ENCODE data around the gene HTR3B. TPM values are rescaled to one million over a fixed set of nuclear protein-coding genes. Genes with fewer than 3 reads are reported as not detected.

HTR3B gene
- total and polyA plus RNA-seq, 4 donors, result 0.13 to 0.86 (median 0.79) TPM; not detected in 1

DNA sequence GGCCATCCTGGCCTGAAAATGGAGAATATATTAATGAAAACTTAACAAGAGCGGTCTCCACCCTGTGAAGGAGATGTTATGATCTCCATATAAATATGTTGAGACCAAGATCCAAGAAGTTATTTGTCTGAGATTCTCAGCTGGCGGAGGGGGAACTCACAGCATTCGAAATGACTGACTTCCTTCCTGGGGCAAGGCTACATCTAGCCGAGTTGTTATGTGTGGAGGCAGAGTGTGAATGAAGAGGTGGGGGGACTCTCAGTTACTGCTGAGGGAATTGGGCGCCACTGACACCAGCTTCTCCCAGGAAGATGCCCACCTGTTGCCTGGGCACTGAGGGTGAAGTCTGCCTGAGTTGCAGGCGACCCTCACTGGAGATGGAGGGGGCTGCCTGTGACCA is 76.2 kb downstream of the HTR3B start:
- H3K36me3 ChIP-seq (ENCODE audit: control insufficient read depth, insufficient read depth, low read length), result no peaks in the 10 kb centered on the region
- 88% methylated on average over 6 of the region's 6 CpGs for WGBS (ENCODE audit: insufficient coverage)
- DNase-seq (ENCODE audit: low read depth in 4 of 6, low spot score in 6 of 6), result no peak
- no peaks in the 10 kb centered on the region for H3K27me3 ChIP-seq (ENCODE audit: control insufficient read depth, insufficient read depth, low read length)
- H3K4me3 ChIP-seq (ENCODE audit: low read depth, low read length), result no peak overlapping the region
- H3K4me1 ChIP-seq (ENCODE audit: control insufficient read depth, insufficient read depth, low read length), result peaks cover 3% of the 10 kb centered on the region
- no peaks in the 10 kb centered on the region for H3K9me3 ChIP-seq (ENCODE audit: control insufficient read depth, insufficient read depth, low read length)
- H3K27ac ChIP-seq (ENCODE audit: low read depth, low read length), result no peak overlapping the region

GRCh38 chr11:113982306-113982705 is 77.7 kb downstream of the HTR3B start:
- no peak for DNase-seq (ENCODE audit: low read depth in 4 of 6, low spot score in 6 of 6)
- H3K27me3 ChIP-seq (ENCODE audit: control insufficient read depth, insufficient read depth, low read length), result no peaks in the 10 kb centered on the region
- no peaks in the 10 kb centered on the region for H3K36me3 ChIP-seq (ENCODE audit: control insufficient read depth, insufficient read depth, low read length)
- no peak overlapping the region for H3K27ac ChIP-seq (ENCODE audit: low read depth, low read length)
- no peak overlapping the region for H3K4me3 ChIP-seq (ENCODE audit: low read depth, low read length)
- H3K4me1 ChIP-seq (ENCODE audit: control insufficient read depth, insufficient read depth, low read length), result peaks cover 3% of the 10 kb centered on the region
- no peaks in the 10 kb centered on the region for H3K9me3 ChIP-seq (ENCODE audit: control insufficient read depth, insufficient read depth, low read length)

DNA sequence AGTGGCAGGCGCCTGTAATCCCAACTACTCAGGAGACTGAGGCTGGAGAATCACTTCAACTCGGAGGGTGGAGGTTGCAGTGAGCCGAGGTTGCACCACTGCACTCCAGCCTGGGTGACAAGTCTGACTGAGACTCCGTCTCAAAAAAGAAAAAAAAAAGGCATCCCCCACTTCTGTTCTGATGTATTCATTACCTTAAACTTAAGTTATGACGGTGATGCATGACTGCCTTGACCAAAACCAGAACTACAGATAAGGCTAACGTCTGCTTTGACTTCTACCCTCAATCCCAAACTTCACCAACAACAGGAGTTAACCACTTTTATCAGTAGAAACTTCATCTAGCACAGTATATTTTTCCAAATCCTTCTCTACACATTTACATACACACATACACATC is 80.2 kb downstream of the HTR3B start:
- DNase-seq (ENCODE audit: low read depth in 4 of 6, low spot score in 6 of 6), result no peak
- no peaks in the 10 kb centered on the region for H3K9me3 ChIP-seq (ENCODE audit: control insufficient read depth, insufficient read depth, low read length)
- no peak overlapping the region for H3K4me3 ChIP-seq (ENCODE audit: low read depth, low read length)
- no peak overlapping the region for H3K27ac ChIP-seq (ENCODE audit: low read depth, low read length)
- no peaks in the 10 kb centered on the region for H3K4me1 ChIP-seq (ENCODE audit: control insufficient read depth, insufficient read depth, low read length)
- H3K36me3 ChIP-seq (ENCODE audit: control insufficient read depth, insufficient read depth, low read length), result no peaks in the 10 kb centered on the region
- WGBS (ENCODE audit: insufficient coverage), result 100% methylated on average over 2 of the region's 6 CpGs
- H3K27me3 ChIP-seq (ENCODE audit: control insufficient read depth, insufficient read depth, low read length), result no peaks in the 10 kb centered on the region

- no peak for DNase-seq (ENCODE audit: low read depth in 4 of 6, low spot score in 6 of 6)
- Histone ChIP-seq H3K9me3 (ENCODE audit: control insufficient read depth, insufficient read depth, low read length) (no peaks in the 10 kb centered on the region), H3K27me3 (ENCODE audit: control insufficient read depth, insufficient read depth, low read length) (no peaks in the 10 kb centered on the region), H3K4me1 (ENCODE audit: control insufficient read depth, insufficient read depth, low read length) (no peaks in the 10 kb centered on the region), H3K4me3 (ENCODE audit: low read depth, low read length) (no peak overlapping the region), H3K36me3 (ENCODE audit: control insufficient read depth, insufficient read depth, low read length) (no peaks in the 10 kb centered on the region), H3K27ac (ENCODE audit: low read depth, low read length) (no peak overlapping the region)
- 89% methylated on average over 4 of the region's 4 CpGs for WGBS (ENCODE audit: insufficient coverage)
Measured at GRCh38 chr11:113985906-113986305, 81.3 kb downstream of the HTR3B start.

DNA sequence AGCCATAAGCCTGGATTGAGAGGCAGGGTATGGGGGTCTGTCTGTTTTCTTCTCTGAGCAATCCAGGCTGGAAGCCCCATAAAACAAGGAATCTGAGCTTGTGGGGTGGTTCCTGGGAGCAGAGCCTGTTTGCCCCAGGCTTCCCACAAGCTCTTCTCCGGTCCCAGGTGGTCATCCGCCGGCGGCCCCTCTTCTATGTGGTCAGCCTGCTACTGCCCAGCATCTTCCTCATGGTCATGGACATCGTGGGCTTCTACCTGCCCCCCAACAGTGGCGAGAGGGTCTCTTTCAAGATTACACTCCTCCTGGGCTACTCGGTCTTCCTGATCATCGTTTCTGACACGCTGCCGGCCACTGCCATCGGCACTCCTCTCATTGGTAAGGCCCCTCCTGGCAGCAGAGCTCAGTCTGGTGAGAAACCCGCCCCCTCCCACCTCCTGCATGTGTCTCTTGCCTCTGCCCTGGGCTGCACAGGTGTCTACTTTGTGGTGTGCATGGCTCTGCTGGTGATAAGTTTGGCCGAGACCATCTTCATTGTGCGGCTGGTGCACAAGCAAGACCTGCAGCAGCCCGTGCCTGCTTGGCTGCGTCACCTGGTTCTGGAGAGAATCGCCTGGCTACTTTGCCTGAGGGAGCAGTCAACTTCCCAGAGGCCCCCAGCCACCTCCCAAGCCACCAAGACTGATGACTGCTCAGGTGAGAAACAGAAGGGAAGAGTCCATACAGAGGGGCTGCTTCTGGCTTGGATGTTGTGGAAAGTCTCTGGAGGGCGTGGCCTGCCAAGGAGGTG is 82.0 kb downstream of the HTR3B start:
- no peaks in the 10 kb centered on the region for H3K9me3 ChIP-seq (ENCODE audit: control insufficient read depth, insufficient read depth, low read length)
- H3K27ac ChIP-seq (ENCODE audit: low read depth, low read length), result no peak overlapping the region
- H3K4me3 ChIP-seq (ENCODE audit: low read depth, low read length), result no peak overlapping the region
- no peak for DNase-seq (ENCODE audit: low read depth in 4 of 6, low spot score in 6 of 6)
- peaks cover 2% of the 10 kb centered on the region for H3K27me3 ChIP-seq (ENCODE audit: control insufficient read depth, insufficient read depth, low read length)
- H3K4me1 ChIP-seq (ENCODE audit: control insufficient read depth, insufficient read depth, low read length), result no peaks in the 10 kb centered on the region
- WGBS (ENCODE audit: insufficient coverage), result 84% methylated on average over 17 of the region's 18 CpGs
- H3K36me3 ChIP-seq (ENCODE audit: control insufficient read depth, insufficient read depth, low read length), result no peaks in the 10 kb centered on the region

DNA sequence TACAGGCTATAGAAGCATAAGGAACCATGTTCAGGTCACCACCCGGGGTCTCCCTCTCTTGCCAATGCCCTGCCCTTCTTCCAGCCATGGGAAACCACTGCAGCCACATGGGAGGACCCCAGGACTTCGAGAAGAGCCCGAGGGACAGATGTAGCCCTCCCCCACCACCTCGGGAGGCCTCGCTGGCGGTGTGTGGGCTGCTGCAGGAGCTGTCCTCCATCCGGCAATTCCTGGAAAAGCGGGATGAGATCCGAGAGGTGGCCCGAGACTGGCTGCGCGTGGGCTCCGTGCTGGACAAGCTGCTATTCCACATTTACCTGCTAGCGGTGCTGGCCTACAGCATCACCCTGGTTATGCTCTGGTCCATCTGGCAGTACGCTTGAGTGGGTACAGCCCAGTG is 84.8 kb downstream of the HTR3B start:
- 79% methylated on average over 13 of the region's 15 CpGs for WGBS (ENCODE audit: insufficient coverage)
- no peak overlapping the region for H3K27ac ChIP-seq (ENCODE audit: low read depth, low read length)
- H3K27me3 ChIP-seq (ENCODE audit: control insufficient read depth, insufficient read depth, low read length), result peaks cover 5% of the 10 kb centered on the region
- H3K4me3 ChIP-seq (ENCODE audit: low read depth, low read length), result no peak overlapping the region
- H3K9me3 ChIP-seq (ENCODE audit: control insufficient read depth, insufficient read depth, low read length), result no peaks in the 10 kb centered on the region
- H3K4me1 ChIP-seq (ENCODE audit: control insufficient read depth, insufficient read depth, low read length), result peaks cover 8% of the 10 kb centered on the region
- DNase-seq (ENCODE audit: low read depth in 4 of 6, low spot score in 6 of 6), result no peak
- H3K36me3 ChIP-seq (ENCODE audit: control insufficient read depth, insufficient read depth, low read length), result no peaks in the 10 kb centered on the region

DNA sequence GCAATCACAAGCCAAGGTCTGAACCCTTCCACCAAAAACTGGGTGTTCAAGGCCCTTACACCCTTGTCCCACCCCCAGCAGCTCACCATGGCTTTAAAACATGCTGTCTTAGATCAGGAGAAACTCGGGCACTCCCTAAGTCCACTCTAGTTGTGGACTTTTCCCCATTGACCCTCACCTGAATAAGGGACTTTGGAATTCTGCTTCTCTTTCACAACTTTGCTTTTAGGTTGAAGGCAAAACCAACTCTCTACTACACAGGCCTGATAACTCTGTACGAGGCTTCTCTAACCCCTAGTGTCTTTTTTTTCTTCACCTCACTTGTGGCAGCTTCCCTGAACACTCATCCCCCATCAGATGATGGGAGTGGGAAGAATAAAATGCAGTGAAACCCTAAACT is 85.3 kb downstream of the HTR3B start:
- Histone ChIP-seq H3K4me3 (ENCODE audit: low read depth, low read length) (no peak overlapping the region), H3K27ac (ENCODE audit: low read depth, low read length) (no peak overlapping the region), H3K4me1 (ENCODE audit: control insufficient read depth, insufficient read depth, low read length) (peaks cover 8% of the 10 kb centered on the region), H3K9me3 (ENCODE audit: control insufficient read depth, insufficient read depth, low read length) (no peaks in the 10 kb centered on the region), H3K36me3 (ENCODE audit: control insufficient read depth, insufficient read depth, low read length) (no peaks in the 10 kb centered on the region), H3K27me3 (ENCODE audit: control insufficient read depth, insufficient read depth, low read length) (peaks cover 5% of the 10 kb centered on the region)
- no peak for DNase-seq (ENCODE audit: low read depth in 4 of 6, low spot score in 6 of 6)
- WGBS (ENCODE audit: insufficient coverage), result 100% methylated on average over 1 of the region's 2 CpGs

DNA sequence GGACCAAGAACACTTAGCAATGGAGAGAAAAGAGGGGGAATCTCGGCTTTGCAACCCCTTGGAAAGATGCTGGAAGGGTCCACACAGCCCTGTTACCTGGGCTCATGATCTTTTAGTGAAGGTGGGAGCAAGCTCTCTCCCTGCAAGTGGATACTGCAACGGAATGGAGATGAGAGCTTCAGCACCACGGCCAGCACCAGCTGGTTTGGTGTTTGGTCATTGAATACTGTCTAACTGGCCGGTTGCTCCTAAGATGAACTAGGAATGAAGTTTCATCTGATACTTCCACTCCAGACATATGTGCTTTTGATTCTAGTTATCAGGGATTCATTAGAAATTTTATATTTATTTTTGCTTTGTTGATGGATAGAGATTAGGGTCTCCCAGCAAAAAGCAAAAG is 86.6 kb downstream of the HTR3B start:
- DNase-seq (ENCODE audit: low read depth in 4 of 6, low spot score in 6 of 6), result peak in 3 of 6 donors; percentile 18 to 67 (median 35)
- H3K27me3 ChIP-seq (ENCODE audit: control insufficient read depth, insufficient read depth, low read length), result peaks cover 5% of the 10 kb centered on the region
- no peaks in the 10 kb centered on the region for H3K36me3 ChIP-seq (ENCODE audit: control insufficient read depth, insufficient read depth, low read length)
- H3K27ac ChIP-seq (ENCODE audit: low read depth, low read length), result no peak overlapping the region
- no peak overlapping the region for H3K4me3 ChIP-seq (ENCODE audit: low read depth, low read length)
- 29% methylated on average over 2 of the region's 4 CpGs for WGBS (ENCODE audit: insufficient coverage)
- peaks cover 8% of the 10 kb centered on the region for H3K4me1 ChIP-seq (ENCODE audit: control insufficient read depth, insufficient read depth, low read length)
- no peaks in the 10 kb centered on the region for H3K9me3 ChIP-seq (ENCODE audit: control insufficient read depth, insufficient read depth, low read length)

GRCh38 chr11:113991718-113992458 is 87.3 kb downstream of the HTR3B start:
- WGBS (ENCODE audit: insufficient coverage), result 39% methylated on average over 7 of the region's 7 CpGs
- DNase-seq (ENCODE audit: low read depth in 4 of 6, low spot score in 6 of 6), result peak in 4 of 6 donors; percentile 31 to 83 (median 52)
- H3K27me3 ChIP-seq (ENCODE audit: control insufficient read depth, insufficient read depth, low read length), result peaks cover 5% of the 10 kb centered on the region
- H3K36me3 ChIP-seq (ENCODE audit: control insufficient read depth, insufficient read depth, low read length), result no peaks in the 10 kb centered on the region
- no peak overlapping the region for H3K4me3 ChIP-seq (ENCODE audit: low read depth, low read length)
- H3K27ac ChIP-seq (ENCODE audit: low read depth, low read length), result no peak overlapping the region
- H3K9me3 ChIP-seq (ENCODE audit: control insufficient read depth, insufficient read depth, low read length), result no peaks in the 10 kb centered on the region
- H3K4me1 ChIP-seq (ENCODE audit: control insufficient read depth, insufficient read depth, low read length), result peaks cover 8% of the 10 kb centered on the region

All from spinal cord (tissue), 10 donors.